GM19193 (cell line): ENCODE measurements around the gene SPON1.

ENCODE experiments used
- POLR2A ChIP-seq: IDR thresholded peaks from 4 replicates; pipeline ENCODE4 v1.6.1; 2011; ENCODE audit not compliant: insufficient read depth, insufficient read length; ENCODE audit errors: extremely low read depth

The SPON1 gene

GRCh38 chr11:14010665-14011064 lies 48.1 kb downstream of the SPON1 start:
- no peak for TF ChIP-seq POLR2A

- TF ChIP-seq POLR2A: no peak
Observed at GRCh38 chr11:14012846-14013245, 50.3 kb downstream of the SPON1 start.

DNA sequence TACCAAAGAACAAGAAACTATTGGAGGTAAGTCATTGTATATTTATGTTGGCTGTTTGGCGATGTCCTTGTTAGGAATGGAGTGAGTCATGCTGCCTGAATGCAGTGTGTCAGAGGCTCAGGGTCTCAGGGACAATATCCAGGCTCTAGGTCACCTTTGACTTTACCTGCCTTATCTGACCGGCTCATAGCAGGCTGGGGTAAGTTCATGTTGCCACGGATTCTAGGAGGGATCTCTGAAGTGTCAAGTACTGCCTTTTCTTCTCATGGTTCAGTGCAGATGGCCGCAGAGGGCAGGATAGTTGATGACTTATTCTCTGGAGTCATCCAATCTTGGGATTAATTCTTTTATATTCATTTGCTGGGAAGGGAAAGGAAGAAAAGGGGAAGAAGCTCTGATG lies 53.2 kb downstream of the SPON1 start:
- TF ChIP-seq POLR2A: no peak

- TF ChIP-seq POLR2A: no peak
Observed at GRCh38 chr11:14018441-14018840, 55.9 kb downstream of the SPON1 start.

- no peak for TF ChIP-seq POLR2A
Observed at GRCh38 chr11:14021738-14022137, 59.2 kb downstream of the SPON1 start.

GRCh38 chr11:14022251-14022650 lies 59.7 kb downstream of the SPON1 start:
- TF ChIP-seq POLR2A: no peak

- TF ChIP-seq POLR2A: no peak
Observed at GRCh38 chr11:14022821-14023220, 60.3 kb downstream of the SPON1 start.

DNA sequence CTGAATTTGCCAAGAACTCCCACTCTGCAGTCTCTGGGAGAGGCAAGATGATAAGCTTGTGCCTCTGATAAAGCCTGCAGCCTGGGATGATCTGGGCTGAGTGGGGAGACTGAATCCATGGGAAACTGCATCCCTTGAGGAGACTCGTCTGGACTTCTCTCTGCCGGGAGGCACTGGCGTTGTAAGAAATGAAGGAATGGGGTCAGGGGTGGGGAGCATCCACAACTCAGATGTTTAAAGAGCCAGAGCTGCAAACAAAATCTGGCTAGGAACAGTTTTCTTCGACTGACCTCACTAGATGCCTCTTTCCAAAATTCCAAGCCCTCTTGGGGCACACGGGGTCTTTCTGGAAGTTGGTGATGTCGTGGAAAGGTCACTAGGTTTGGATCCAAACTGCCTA lies 64.4 kb downstream of the SPON1 start:
- no peak for TF ChIP-seq POLR2A

- no peak for TF ChIP-seq POLR2A
Observed at GRCh38 chr11:14027525-14027924, 65.0 kb downstream of the SPON1 start.

DNA sequence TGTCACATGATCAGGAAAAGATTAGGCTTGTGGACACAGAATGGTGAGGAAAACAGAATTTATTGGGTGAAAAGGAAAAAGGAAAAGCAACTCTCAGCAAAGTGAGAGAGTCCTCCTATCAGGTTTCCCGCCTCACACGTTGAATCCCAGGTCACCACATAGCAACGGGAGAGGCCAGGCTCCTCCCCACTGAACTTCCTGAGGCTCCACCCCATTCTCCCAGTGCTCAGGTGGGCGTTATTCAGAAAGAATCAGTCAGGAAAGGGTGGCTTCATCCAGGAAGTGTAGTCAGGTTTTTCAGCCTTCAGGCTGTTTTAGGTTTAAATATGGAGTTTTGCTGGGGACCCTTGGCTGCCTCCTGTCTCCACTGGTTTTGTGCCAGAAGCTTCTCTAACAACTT lies 66.9 kb downstream of the SPON1 start:
- no peak for TF ChIP-seq POLR2A

DNA sequence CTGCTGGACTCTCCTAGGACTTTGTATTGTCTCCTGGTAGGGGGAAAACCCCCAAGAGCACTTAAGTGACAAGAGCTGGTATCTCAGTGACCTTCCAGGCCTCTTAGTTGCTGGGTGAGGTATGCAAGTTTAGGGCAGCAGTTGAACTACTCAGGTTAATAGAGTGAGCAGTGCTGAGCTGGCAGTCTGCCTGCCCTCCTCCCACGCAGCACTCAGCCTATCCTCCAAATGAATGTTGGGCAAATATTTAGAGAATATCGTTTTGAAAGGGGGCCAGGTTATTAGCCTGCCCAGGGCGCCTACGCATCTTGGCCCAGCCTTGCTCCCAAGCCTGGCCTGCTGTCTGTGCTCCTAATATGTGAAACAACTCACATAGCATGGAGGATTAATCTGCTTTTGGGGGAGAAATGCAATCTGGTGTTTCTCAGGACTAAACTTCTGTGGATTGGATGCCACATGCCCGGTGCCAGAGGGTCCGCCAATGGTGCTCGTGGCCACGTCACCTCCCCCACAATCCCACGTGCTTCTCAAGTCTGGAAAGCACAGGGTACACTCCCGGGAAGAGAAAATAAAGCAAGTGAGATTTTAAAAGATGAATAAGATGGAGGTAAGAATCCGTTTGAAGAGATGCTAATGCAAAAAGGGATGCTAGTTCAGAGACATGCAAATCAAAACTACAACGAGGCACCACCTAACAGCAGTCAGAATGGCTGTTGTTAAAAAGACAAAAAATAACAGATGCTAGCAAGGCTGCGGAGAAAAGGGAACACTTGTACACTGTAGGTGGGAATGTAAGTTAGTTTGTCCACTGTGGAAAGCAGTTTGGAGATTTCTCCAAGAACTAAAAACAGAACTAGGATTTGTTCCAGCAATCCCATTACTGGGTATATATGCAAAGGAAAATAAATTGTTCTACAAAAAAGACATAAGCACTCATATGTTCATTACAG lies 67.7 kb downstream of the SPON1 start:
- no peak for TF ChIP-seq POLR2A

- no peak for TF ChIP-seq POLR2A
Observed at GRCh38 chr11:14036469-14036868, 73.9 kb downstream of the SPON1 start.

DNA sequence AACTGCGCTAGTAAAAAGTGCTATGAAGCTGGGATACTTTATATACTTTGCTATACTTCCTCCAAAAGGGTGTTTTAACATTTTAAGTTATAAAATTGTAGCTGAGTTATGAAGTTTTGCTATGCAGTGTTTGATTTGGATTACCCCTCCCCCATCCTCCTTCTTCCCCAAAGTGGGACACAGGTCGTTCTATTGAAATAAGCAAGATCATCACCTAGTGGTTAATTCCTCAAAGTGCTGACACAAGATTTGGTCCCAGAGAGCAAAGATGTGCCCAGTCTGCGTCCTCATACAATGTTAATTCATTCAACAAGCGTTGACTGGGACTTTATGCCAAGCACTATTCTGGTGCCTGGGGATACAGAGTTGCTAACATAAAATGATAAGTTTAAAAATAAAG lies 78.5 kb downstream of the SPON1 start:
- no peak for TF ChIP-seq POLR2A

DNA sequence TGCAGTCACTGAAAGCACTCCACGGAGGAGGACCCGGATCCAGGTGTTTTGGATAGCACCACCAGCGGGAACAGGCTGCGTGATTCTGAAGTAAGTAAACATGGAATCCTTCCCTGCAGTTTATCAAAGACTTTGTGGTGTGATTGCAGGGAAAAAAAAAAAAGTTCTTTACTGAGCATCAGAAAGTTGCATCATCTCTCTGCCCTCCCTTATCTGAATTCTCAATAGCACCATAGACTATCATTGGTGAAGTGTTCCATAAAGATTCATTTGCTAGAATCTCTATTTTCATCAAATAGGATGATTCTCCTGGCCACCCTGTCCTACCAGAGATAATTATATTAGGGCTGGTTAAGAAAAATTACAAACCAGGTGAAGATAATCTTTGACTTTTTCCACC lies 79.0 kb downstream of the SPON1 start:
- TF ChIP-seq POLR2A: no peak

DNA sequence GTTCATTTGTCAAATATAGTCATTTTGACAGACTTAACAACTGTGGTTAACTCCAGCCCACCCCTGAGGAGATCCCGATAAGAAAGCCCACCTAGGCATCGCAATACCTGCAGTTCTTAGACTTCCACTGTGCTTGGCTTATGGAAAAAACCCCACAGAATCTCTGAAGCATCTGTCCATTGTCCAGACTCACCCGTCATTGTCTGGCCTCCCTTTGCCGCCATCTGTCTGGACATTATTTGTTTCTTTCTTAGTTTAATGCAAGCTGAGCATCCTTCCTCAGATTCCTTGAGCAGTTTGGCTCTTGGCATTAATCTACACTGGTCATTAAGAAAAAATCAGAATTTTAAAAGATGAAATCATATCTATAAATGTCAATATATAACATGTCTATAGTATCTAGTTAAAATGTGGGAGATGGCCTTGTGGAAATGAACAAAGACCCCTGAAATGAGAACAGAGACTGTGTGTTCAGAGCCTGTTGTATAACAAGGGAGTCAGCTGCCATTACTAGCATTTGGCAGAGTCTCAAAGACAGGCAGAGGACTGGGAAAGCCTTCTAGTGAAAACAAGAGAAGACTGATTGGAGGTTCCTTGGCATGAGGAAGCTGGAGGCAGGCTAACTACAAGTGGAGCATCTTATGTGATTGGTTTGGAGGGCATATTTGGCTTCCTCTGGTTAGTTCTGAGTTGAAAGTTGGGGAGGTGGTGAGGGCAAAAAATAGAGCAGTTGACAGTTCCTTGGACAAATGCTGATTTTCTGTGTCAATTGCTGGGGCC lies 80.4 kb downstream of the SPON1 start:
- no peak for TF ChIP-seq POLR2A

- no peak for TF ChIP-seq POLR2A
Observed at GRCh38 chr11:14044916-14045315, 82.4 kb downstream of the SPON1 start.

- TF ChIP-seq POLR2A: no peak
Observed at GRCh38 chr11:14045417-14045816, 82.9 kb downstream of the SPON1 start.

DNA sequence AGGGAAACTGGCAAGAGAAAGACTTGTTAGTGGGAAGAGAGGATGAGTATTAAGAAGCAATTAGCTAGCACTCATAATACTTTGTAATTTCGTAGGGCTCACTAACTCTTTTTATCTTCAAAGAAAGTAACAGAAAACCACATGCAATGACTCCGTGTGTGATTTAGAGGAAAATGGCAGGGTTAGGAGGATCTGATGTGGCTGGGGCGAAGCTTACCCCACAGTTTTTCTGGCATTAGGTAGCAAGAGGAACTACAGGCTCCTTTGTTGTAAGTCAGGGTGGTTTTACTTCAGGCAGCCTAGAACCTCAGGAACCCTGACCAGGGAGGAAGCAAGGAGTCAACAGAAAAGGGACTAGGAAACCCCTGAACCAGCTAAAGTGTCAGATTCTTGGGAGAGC lies 89.7 kb downstream of the SPON1 start:
- TF ChIP-seq POLR2A: no peak
